Subcutaneous adipose tissue (tissue), 4 donors: Measurements from ENCODE around the gene KRTAP10-6. TPM values are rescaled to one million over a fixed set of nuclear protein-coding genes. Genes with fewer than 3 reads are reported as not detected.

ENCODE experiments used
- CTCF ChIP-seq: fragments of 450-650 bp; IDR thresholded peaks from one replicate; pipeline ENCODE4 v1.5.1; 2016; ENCODE audit warnings: low read depth, mild to moderate bottlenecking, control low read depth, antibody characterized with exemption, moderate library complexity
- total RNA-seq, 4 donors: library from RNA; depleted of rRNA; stranded (reverse); fragments of >200 nt; gene quantifications; one replicate each; pipeline ENCODE4 v1.1.0, GENCODE V29; 2016

The KRTAP10-6 gene
- total RNA-seq, 4 donors from 2014 or later, result not detected

- TF ChIP-seq CTCF, result no peak
Observed at GRCh38 chr21:44614161-44614631, 21.9 kb upstream of the KRTAP10-6 start.

GRCh38 chr21:44613386-44614155 lies 21.3 kb upstream of the KRTAP10-6 start:
- TF ChIP-seq CTCF, result no peak

GRCh38 chr21:44612669-44613229 lies 20.4 kb upstream of the KRTAP10-6 start:
- TF ChIP-seq CTCF, result no peak

GRCh38 chr21:44612029-44612486 lies 19.8 kb upstream of the KRTAP10-6 start, which contains the start of gene KRTAP10-8:
KRTAP10-8 (plus strand) TSS chr21:44612079; CDS start chr21:44612101, 22 bp downstream.
- no peak for TF ChIP-seq CTCF

GRCh38 chr21:44611551-44611950 lies 19.2 kb upstream of the KRTAP10-6 start:
- no peak for TF ChIP-seq CTCF

- TF ChIP-seq CTCF, result no peak
Observed at GRCh38 chr21:44609193-44609592, 16.9 kb upstream of the KRTAP10-6 start.

- TF ChIP-seq CTCF, result no peak
Observed at GRCh38 chr21:44606495-44606894, 14.2 kb upstream of the KRTAP10-6 start.
